Thoracic aorta (tissue), 2 donors: Measurements from ENCODE around the gene COL25A1. TPM values are rescaled to one million over a fixed set of nuclear protein-coding genes. Genes with fewer than 3 reads are reported as not detected.

Experiments used
- ATAC-seq: fragments of 150-250 bp; one replicate; pipeline ENCODE4 v1.8.0; 2017; ENCODE audit warnings: low read depth; ENCODE audit not compliant: insufficient number of reproducible peaks, low FRiP score
- DNase-seq: peaks from one replicate; pipeline ENCODE4 v3.0.0-alpha.2; 2020; ENCODE audit warnings: low spot score
- H3K27ac ChIP-seq, 2 donors: fragments of 200-600 bp; sonication (generic); 1 replicate in 1 of 2; 2 replicates in 1 of 2; pipeline ENCODE4 v1.5.1; 2016; ENCODE audit warnings: mild to moderate bottlenecking in 2 of 2, moderate library complexity in 2 of 2
- H3K27me3 ChIP-seq: fragments of 200-600 bp; sonication (generic); replicated peaks from 2 replicates; pipeline ENCODE4 v1.6.0; 2016; ENCODE audit warnings: mild to moderate bottlenecking; ENCODE audit not compliant: insufficient read depth
- H3K36me3 ChIP-seq: fragments of 200-600 bp; sonication (generic); one replicate; pipeline ENCODE4 v1.5.1; 2016
- H3K4me1 ChIP-seq, 2 donors: fragments of 200-600 bp; sonication (generic); 1 replicate in 1 of 2; 2 replicates in 1 of 2; pipeline versions ENCODE4 v1.5.1 to v1.6.0; 2016; ENCODE audit warnings: low read depth in 2 of 2, mild to moderate bottlenecking in 1 of 2; ENCODE audit not compliant: control insufficient read depth in 1 of 2
- H3K4me3 ChIP-seq: fragments of 200-600 bp; sonication (generic); 2 replicates; pipeline ENCODE4 v1.5.1; 2016; ENCODE audit warnings: mild to moderate bottlenecking
- H3K9me3 ChIP-seq: fragments of 200-600 bp; sonication (generic); 2 replicates; pipeline ENCODE4 v1.5.1; 2016
- total RNA-seq, 2 donors: library from RNA; depleted of rRNA; stranded (reverse); fragments of >200 nt; gene quantifications; one replicate each; pipeline versions ENCODE4 v1.1.0 to v1.2.3, GENCODE V29; 2016
- TF ChIP-seq, protein P1 (sequence below): fragments of 200-600 bp; sonication (generic); IDR thresholded peaks from one replicate; pipeline ENCODE4 v1.5.1; 2019; ENCODE audit warnings: antibody characterized with exemption

Gene COL25A1
- total RNA-seq, 2 donors from 2014 or later: 0.42 to 0.81 TPM

DNA sequence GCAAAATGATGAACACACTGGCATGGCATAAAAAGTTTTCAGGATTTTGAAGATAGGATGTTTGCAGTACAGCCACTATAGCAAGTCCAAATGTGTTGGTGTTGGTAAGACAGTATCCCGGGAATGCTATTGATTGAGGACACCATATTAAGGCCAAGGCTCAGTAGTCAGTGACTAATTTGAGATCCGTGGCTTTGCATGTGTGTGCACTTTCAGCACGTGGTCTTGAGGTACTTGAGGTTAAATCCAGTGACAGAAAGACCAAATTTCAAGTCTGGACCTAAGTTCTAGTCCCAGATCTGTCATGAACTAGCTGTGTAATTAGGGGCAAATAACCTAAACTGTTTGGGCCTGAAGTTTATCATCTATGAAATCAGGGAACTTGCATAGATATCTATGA, 463.1 kb downstream of the COL25A1 start:
- ATAC-seq: no peak
- no peaks in the 10 kb centered on the region for H3K36me3 ChIP-seq

DNA sequence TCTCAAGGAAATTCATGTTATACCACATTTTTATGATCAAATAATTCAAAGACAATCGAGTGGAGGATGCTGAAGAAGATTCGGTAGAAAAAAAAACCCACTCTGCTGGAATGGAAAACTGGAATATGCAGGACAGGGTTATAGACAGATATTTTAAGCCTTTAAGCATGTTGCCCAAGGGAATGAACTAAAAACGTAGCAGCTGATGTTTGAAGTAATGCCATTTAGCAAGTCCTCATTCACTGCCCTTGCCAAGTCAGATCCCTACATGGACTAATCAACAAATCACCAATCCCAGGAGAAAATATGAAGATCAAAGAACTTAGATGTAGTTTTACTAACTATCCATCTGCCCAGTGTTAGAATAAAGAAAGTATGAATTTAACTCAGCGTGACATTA, 464.0 kb downstream of the COL25A1 start:
- H3K4me3 ChIP-seq: no peak overlapping the region
- no peaks in the 10 kb centered on the region for H3K4me1 ChIP-seq
- no peak for ATAC-seq

More for the DNA sequence above, 463.1 kb downstream of the COL25A1 start:
- H3K9me3 ChIP-seq: no peaks in the 10 kb centered on the region
- H3K4me1 ChIP-seq: no peaks in the 10 kb centered on the region
- H3K27ac ChIP-seq: no peak overlapping the region
- TF ChIP-seq, protein P1, sequence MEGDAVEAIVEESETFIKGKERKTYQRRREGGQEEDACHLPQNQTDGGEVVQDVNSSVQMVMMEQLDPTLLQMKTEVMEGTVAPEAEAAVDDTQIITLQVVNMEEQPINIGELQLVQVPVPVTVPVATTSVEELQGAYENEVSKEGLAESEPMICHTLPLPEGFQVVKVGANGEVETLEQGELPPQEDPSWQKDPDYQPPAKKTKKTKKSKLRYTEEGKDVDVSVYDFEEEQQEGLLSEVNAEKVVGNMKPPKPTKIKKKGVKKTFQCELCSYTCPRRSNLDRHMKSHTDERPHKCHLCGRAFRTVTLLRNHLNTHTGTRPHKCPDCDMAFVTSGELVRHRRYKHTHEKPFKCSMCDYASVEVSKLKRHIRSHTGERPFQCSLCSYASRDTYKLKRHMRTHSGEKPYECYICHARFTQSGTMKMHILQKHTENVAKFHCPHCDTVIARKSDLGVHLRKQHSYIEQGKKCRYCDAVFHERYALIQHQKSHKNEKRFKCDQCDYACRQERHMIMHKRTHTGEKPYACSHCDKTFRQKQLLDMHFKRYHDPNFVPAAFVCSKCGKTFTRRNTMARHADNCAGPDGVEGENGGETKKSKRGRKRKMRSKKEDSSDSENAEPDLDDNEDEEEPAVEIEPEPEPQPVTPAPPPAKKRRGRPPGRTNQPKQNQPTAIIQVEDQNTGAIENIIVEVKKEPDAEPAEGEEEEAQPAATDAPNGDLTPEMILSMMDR: no peak
- no peak for DNase-seq
- H3K4me3 ChIP-seq: no peak overlapping the region
- H3K27me3 ChIP-seq: no peaks in the 10 kb centered on the region

DNA sequence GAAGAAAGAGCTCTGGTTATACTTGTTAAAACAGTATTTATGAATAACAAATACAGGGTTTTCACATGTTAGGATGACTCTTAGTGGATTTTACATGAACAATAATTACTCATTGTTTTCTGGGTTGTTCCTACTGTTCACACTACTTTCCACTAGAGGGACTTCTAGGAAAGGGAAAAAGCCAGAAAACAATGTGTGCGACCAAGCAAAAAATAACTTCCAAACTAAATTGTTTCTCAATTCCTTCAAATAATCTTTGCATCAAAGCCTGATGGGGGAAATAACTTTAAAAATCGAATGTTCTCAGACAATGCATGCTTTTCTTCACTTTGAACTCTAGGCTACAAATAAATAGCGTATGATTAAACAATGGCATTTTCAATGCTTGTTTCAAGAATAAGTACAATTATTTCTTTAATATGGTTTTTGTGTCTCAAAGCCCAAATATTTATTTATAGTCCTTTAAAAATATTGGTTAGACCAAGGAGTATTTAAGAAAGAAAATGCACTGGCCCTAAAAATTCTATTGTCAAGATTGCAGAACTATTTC, 467.5 kb downstream of the COL25A1 start:
- ATAC-seq (no peak), DNase-seq (no peak)
- Histone ChIP-seq H3K9me3 (no peaks in the 10 kb centered on the region), H3K36me3 (no peaks in the 10 kb centered on the region), H3K4me3 (no peak overlapping the region), H3K27me3 (no peaks in the 10 kb centered on the region), H3K27ac (no peak overlapping the region), H3K4me1 (peaks cover 0 to 9% of the 10 kb centered on the region in 2 donors)
- TF ChIP-seq, protein P1: peak; percentile 59

More for the DNA sequence above, 464.0 kb downstream of the COL25A1 start:
- Histone ChIP-seq H3K9me3 (no peaks in the 10 kb centered on the region), H3K27me3 (no peaks in the 10 kb centered on the region), H3K27ac (no peak overlapping the region), H3K36me3 (no peaks in the 10 kb centered on the region)
- DNase-seq: no peak
- TF ChIP-seq, protein P1: no peak

DNA sequence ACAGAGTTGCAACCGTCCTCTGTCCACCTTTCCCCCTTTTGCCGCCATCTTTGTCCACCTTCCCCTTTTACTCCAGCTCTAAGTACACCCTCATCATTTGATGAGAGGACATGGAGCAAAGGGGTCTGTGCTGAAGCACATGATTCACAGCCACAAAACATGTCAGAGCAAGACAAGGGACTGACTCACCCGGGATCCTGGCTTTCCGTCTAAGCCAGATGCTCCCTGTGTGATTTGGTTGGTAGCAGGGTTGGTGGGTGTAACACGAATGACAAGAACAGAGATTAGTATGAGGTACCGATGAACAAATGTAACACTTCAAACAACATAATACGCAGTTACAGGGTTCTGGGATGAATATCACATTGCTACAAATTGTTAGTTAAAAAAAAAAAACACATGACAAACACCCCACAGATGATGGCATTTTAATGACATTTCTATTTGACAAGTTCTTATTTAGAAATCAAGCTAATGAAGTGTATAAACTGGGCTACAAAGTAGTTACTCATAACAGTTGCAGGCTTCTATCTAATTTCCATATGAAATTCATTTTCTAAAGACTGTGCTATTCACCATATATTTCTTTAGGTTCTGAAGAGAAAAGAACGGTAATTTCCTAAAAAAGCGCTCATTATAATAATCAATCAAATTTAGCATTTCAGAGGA, 468.2 kb downstream of the COL25A1 start:
- H3K36me3 ChIP-seq: no peaks in the 10 kb centered on the region
- peaks cover 0 to 9% of the 10 kb centered on the region in 2 donors for H3K4me1 ChIP-seq
- H3K9me3 ChIP-seq: no peaks in the 10 kb centered on the region
- H3K4me3 ChIP-seq: no peak overlapping the region
- ATAC-seq (no peak), DNase-seq (no peak)
- H3K27me3 ChIP-seq: no peaks in the 10 kb centered on the region
- TF ChIP-seq, protein P1: no peak
- no peak overlapping the region for H3K27ac ChIP-seq

DNA sequence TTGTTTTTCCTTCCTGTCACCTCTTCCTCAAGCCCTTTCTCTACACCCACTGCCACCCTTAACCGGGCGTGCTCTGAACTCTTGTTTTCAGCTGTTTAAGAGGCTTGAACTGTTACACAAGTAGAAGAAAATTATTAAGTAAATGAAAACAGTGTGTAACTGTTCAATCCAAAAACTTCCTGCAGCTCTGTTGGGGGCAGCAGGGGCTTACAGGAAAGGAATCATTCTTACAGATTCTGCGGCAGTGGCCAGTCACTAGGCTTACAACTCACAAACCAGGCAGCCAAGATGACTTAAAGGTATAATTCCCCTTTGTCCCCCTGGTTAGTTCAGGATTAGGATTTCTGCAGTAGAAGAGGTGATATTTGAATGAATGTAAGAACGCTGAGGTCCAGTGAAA, 469.4 kb downstream of the COL25A1 start:
- no peak overlapping the region for H3K4me3 ChIP-seq
- TF ChIP-seq, protein P1: no peak
- ATAC-seq (no peak), DNase-seq (no peak)
- H3K4me1 ChIP-seq: peaks cover 0 to 9% of the 10 kb centered on the region in 2 donors
- H3K27ac ChIP-seq: no peak overlapping the region
- H3K36me3 ChIP-seq: no peaks in the 10 kb centered on the region
- H3K9me3 ChIP-seq: no peaks in the 10 kb centered on the region
- no peaks in the 10 kb centered on the region for H3K27me3 ChIP-seq
